ES-I3 (cell line): Measurements from ENCODE around the gene LHX1.

Experiments used
- H3K36me3 ChIP-seq: 2 replicates; pipeline ENCODE4 v1.6.1; 2013; ENCODE audit warnings: mild to moderate bottlenecking, low read length, control low read depth, moderate library complexity; ENCODE audit not compliant: insufficient read depth
- H3K4me1 ChIP-seq: 2 replicates; pipeline ENCODE4 v1.6.1; 2013; ENCODE audit warnings: mild to moderate bottlenecking, control low read depth, low read length; ENCODE audit not compliant: insufficient read depth
- H3K9ac ChIP-seq: 2 replicates; pipeline ENCODE4 v1.6.1; 2013; ENCODE audit warnings: low read depth, mild to moderate bottlenecking, low read length, moderate library complexity
- H3K9me3 ChIP-seq: 2 replicates; pipeline ENCODE4 v1.6.1; 2013; ENCODE audit warnings: mild to moderate bottlenecking, low read length, moderate library complexity; ENCODE audit not compliant: control insufficient read depth, insufficient read depth

LHX1 gene

GRCh38 chr17:36931096-36931696 lies 6.1 kb upstream of the LHX1 start:
- Histone ChIP-seq H3K9ac (no peak overlapping the region), H3K9me3 (no peaks in the 10 kb centered on the region), H3K36me3 (no peaks in the 10 kb centered on the region), H3K4me1 (peaks cover 49% of the 10 kb centered on the region)

GRCh38 chr17:36931697-36932382 lies 5.4 kb upstream of the LHX1 start:
- H3K9ac ChIP-seq: peak overlapping the region; percentile 22; the same call in 1 of the 2 replicates
- H3K36me3 ChIP-seq: no peaks in the 10 kb centered on the region
- H3K9me3 ChIP-seq: no peaks in the 10 kb centered on the region
- peaks cover 49% of the 10 kb centered on the region for H3K4me1 ChIP-seq

- Histone ChIP-seq H3K4me1 (peaks cover 49% of the 10 kb centered on the region), H3K36me3 (no peaks in the 10 kb centered on the region), H3K9me3 (no peaks in the 10 kb centered on the region), H3K9ac (peak overlapping the region; percentile 22; the same call in 1 of the 2 replicates)
Observed at GRCh38 chr17:36932383-36932693, 4.9 kb upstream of the LHX1 start.

- H3K9ac ChIP-seq: peak overlapping the region; percentile 23; the same call in 1 of the 2 replicates
- no peaks in the 10 kb centered on the region for H3K9me3 ChIP-seq
- H3K36me3 ChIP-seq: no peaks in the 10 kb centered on the region
- peaks cover 44% of the 10 kb centered on the region for H3K4me1 ChIP-seq
Observed at GRCh38 chr17:36932694-36933511, 4.4 kb upstream of the LHX1 start.

- H3K4me1 ChIP-seq: peaks cover 37% of the 10 kb centered on the region
- H3K9ac ChIP-seq: peak overlapping the region; percentile 64; the same call in 1 of the 2 replicates
- H3K9me3 ChIP-seq: no peaks in the 10 kb centered on the region
- no peaks in the 10 kb centered on the region for H3K36me3 ChIP-seq
Observed at GRCh38 chr17:36933512-36934143, 3.6 kb upstream of the LHX1 start.

GRCh38 chr17:36934144-36934691 lies 3.1 kb upstream of the LHX1 start:
- H3K4me1 ChIP-seq: peaks cover 34% of the 10 kb centered on the region
- H3K9me3 ChIP-seq: no peaks in the 10 kb centered on the region
- no peaks in the 10 kb centered on the region for H3K36me3 ChIP-seq
- H3K9ac ChIP-seq: peak overlapping the region; percentile 64; the same call in 1 of the 2 replicates

- peak overlapping the region; percentile 64; the same call in 1 of the 2 replicates for H3K9ac ChIP-seq
- no peaks in the 10 kb centered on the region for H3K36me3 ChIP-seq
- no peaks in the 10 kb centered on the region for H3K9me3 ChIP-seq
- H3K4me1 ChIP-seq: peaks cover 29% of the 10 kb centered on the region; the same call in 1 of the 2 replicates
Observed at GRCh38 chr17:36934692-36935630, 2.3 kb upstream of the LHX1 start.

- H3K9me3 ChIP-seq: no peaks in the 10 kb centered on the region
- H3K9ac ChIP-seq: peak overlapping the region; percentile 64; the same call in 1 of the 2 replicates
- peaks cover 25% of the 10 kb centered on the region; the same call in 1 of the 2 replicates for H3K4me1 ChIP-seq
- H3K36me3 ChIP-seq: no peaks in the 10 kb centered on the region
Observed at GRCh38 chr17:36935671-36936454, 1.4 kb upstream of the LHX1 start.

GRCh38 chr17:36936455-36937000 lies 747 bp upstream of the LHX1 start:
- peak overlapping the region; percentile 64; the same call in 1 of the 2 replicates for H3K9ac ChIP-seq
- H3K4me1 ChIP-seq: peaks cover 24% of the 10 kb centered on the region
- H3K9me3 ChIP-seq: no peaks in the 10 kb centered on the region
- H3K36me3 ChIP-seq: no peaks in the 10 kb centered on the region

- Histone ChIP-seq H3K36me3 (no peaks in the 10 kb centered on the region), H3K9ac (peak overlapping the region; percentile 64; the same call in 1 of the 2 replicates), H3K9me3 (no peaks in the 10 kb centered on the region), H3K4me1 (peaks cover 18% of the 10 kb centered on the region)
Observed at GRCh38 chr17:36937959-36938565, 787 bp downstream of the LHX1 start.

GRCh38 chr17:36938566-36939051 lies 1.3 kb downstream of the LHX1 start:
- Histone ChIP-seq H3K4me1 (peaks cover 16% of the 10 kb centered on the region), H3K36me3 (no peaks in the 10 kb centered on the region), H3K9me3 (no peaks in the 10 kb centered on the region), H3K9ac (peak overlapping the region; percentile 64; the same call in 1 of the 2 replicates)
